ENCODE results near the gene FOXO1.

GRCh38 chr13:40666933-40667621 lies 636 bp upstream of the FOXO1 start:
- TF ChIP-seq EZH2 (IDR thresholded peaks at IDR 0.05; ENCODE audit: insufficient read depth, low read length): no peak
- no peak for TF ChIP-seq CTCF (IDR thresholded peaks at IDR 0.05; ENCODE audit: insufficient read depth, low read depth, low read length)

All from astrocyte (in vitro differentiated cells and primary cell).